HG03066 (cell line): Measurements from ENCODE around the gene NEUROD2.

Experiments used
- ATAC-seq: cut with Tn5 transposase; IDR thresholded peaks from one replicate; pipeline ENCODE4 v1.9.1; 2021; ENCODE audit warnings: low read depth; ENCODE audit not compliant: unreplicated experiment

NEUROD2 gene

GRCh38 chr17:39636587-39636926 is 28.8 kb upstream of the NEUROD2 start:
- ATAC-seq: peak; percentile 14

DNA sequence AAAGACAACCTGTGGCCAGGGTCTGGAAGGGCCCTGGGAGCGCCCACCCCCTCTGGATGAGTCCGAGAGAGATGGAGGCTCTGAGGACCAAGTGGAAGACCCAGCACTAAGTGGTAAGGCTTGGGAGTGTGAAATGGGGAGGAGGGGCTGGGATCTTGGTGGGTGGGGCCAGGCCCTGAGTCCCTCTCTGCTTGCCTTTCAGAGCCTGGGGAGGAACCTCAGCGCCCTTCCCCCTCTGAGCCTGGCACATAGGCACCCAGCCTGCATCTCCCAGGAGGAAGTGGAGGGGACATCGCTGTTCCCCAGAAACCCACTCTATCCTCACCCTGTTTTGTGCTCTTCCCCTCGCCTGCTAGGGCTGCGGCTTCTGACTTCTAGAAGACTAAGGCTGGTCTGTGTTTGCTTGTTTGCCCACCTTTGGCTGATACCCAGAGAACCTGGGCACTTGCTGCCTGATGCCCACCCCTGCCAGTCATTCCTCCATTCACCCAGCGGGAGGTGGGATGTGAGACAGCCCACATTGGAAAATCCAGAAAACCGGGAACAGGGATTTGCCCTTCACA is 28.0 kb upstream of the NEUROD2 start:
- ATAC-seq: no peak

- ATAC-seq: no peak
Observed at GRCh38 chr17:39634384-39634871, 26.7 kb upstream of the NEUROD2 start.

DNA sequence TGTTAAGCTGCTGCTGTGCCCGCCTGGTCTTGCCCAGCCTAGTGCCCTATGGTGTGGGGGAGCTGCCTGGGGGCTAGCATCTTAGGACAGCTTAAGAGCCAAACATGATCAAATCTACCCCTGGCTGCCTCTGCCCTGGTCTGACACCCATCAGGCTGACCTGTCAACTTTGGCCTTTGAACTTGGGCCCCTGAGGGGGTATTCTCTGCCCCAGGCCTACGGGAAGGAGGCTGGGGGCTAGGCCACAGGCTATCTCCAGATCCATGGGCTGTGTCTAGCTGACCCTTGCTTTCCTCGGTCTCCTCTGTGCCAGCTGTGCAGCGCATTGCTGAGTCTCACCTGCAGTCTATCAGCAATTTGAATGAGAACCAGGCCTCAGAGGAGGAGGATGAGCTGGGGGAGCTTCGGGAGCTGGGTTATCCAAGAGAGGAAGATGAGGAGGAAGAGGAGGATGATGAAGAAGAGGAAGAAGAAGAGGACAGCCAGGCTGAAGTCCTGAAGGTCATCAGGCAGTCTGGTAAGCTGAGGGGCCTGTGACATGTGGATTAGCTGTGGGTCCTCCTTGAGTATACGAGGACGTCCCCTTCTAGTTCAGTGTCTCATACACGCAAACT is 26.0 kb upstream of the NEUROD2 start:
- no peak for ATAC-seq

- no peak for ATAC-seq
Observed at GRCh38 chr17:39632153-39632941, 24.6 kb upstream of the NEUROD2 start.

DNA sequence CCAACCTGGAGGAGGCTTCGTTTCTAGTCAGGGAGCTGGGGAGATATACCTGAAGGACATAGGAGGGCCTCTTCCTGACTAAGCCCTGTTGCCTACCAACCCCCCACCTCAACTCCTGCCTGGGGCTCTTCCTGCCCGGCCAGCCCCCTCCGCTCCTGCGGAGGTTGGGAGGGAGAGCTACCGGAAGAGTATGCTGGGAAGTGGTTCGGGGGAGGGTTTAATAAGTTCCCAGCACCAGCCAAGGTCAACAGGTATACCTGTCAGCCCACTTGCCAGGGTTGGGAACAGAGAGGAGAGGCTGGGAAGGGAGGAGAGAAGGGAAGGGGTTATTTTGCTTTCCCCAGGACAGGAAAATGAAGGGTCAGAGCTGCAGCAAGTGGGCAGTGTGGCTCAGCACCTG is 23.7 kb upstream of the NEUROD2 start:
- no peak for ATAC-seq

GRCh38 chr17:39629898-39630297 is 22.2 kb upstream of the NEUROD2 start:
- no peak for ATAC-seq

- no peak for ATAC-seq
Observed at GRCh38 chr17:39629494-39629880, 21.8 kb upstream of the NEUROD2 start.

DNA sequence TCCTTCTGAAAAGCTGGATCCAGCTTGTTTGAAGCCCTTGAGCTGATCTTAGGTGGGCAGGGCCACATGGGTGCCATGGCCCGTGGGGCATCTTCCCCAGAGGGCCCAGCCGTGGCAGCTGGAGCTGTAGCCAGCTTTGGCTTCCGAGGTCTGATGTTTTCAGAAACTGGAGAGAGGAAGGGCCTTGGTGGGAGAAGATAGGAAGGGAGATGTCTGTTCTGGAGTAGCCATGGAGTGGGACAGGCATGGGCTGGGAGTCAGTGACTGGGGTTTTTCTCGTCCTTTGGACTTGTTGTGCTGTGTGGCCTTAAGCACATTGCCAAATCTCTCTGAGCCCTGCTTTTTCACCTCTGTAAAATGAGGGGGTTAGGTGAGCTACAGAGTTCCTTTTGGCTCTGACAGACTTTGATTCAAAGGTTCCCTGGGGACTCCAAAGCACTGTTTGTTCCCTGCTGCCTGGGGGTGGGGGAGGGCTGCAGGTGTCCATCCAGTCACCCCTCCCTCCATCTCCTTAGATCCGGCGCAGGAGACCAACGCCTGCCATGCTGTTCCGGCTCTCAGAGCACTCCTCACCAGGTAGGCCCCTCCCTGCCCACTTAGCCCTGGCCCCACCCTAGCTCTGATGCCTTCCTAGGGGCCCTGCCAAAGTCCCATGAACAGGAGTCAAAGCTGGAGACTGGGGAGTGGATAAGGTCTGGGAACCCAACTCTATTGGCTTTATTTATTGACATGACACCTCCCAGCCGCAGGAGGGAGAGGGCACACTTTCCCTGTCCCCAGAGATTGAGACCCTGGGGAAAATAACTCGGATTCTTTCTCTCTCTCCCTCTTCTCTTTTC is 21.2 kb upstream of the NEUROD2 start:
- no peak for ATAC-seq

DNA sequence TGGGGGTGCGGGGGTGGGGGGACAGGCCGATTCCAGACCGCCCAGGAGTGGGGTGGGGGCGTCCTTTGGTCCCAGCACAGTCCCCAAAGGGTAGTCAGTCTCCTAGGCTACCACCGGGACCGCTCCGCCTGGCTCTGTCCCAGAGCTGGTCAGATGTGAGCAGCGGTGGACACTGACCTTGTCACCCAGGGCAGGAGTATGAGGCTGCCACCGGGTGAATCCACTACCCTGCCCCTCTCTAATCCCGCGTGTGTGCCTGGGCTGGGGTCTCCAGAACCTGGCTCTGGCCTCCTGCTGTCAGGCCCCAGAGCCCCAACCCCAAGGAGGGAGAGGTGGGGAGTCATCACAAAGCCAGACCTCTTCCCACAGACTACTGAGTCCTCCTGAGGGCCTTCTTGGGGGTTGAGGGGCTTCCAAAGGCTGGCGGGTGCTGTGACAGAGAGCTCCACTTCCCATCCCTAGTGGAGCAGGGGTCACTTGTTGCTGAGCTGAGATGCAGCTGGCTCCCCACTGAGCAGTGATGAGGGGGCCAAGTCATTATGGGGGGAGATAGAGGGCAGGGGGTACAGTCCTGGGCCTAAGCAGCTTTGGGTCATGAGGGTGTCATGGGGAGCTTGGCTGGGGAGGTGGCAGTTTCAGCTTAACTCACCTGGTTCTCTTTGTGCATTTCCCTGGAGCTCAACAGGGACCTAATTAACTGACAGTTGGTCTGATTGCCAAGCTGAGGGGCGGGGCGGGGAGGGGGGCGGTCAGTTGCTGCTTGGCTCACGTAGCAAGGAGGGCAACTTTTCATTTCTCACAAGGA is 20.2 kb upstream of the NEUROD2 start:
- no peak for ATAC-seq

GRCh38 chr17:39627047-39627711 is 19.5 kb upstream of the NEUROD2 start:
- ATAC-seq: no peak

DNA sequence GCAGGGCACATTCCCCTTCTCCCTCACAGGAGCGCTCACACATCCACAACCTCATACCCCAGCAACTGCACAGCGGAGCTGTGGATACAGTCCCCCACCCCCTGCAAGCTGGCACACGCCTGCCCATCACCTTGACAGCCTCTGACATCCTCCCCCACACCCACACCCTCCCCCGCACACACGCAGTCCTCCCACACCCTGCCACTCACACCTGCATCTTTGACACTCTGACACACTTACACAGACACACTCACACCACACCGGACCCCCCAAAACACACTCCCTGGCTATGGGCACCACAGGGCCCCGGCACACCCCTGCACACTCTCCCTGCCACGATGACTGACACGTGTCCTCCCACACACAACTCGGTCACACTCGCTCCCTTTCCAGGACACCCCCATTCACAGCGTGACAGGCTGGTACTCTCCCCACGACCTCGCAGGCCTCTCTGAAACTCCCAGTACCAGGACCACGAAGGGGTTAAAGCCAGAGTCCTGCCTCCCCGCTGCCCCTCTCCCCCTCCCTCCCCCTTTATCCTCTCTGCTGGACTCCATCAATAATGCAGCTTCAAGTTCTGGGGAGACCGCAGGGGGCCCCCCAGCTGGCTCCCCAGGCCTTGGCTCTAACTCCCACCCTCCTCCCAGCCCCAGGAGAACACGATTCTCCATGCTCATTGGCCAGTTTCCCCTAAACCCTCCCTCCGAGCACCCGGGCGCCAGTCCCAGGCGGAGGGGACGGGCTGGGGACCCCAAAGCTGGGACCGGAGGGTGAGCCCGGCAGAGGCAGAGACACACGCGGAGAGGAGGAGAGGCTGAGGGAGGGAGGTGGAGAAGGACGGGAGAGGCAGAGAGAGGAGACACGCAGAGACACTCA is 18.7 kb upstream of the NEUROD2 start, which contains the start of gene PPP1R1B:
TSS of gene PPP1R1B (plus strand) at position 782 of the 876 bp plus-strand sequence. CDS start 441 bp downstream, outside the sequence.
- ATAC-seq: no peak

GRCh38 chr17:39625198-39625785 is 17.6 kb upstream of the NEUROD2 start:
- no peak for ATAC-seq

DNA sequence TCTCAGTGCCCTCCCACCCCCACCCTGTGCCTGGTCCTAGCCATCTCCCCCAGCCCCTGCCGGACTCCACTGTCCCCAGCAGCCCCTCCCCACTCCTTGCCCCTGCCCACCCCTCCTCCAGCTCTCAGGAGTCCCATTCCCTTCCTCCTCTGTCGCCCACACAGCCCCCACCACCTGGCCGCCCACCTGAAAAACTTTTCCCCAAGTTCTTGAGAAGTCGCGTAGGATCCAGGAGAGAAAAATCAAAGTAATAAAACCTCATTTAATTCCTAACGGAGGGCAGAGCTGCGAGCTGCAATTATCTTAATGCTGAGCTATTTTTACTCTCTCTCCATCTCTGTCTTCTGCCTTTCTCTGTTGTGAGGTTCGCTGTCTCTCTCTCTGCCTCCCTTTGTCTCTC is 16.6 kb upstream of the NEUROD2 start:
- no peak for ATAC-seq

GRCh38 chr17:39623356-39623950 is 15.7 kb upstream of the NEUROD2 start:
- no peak for ATAC-seq

DNA sequence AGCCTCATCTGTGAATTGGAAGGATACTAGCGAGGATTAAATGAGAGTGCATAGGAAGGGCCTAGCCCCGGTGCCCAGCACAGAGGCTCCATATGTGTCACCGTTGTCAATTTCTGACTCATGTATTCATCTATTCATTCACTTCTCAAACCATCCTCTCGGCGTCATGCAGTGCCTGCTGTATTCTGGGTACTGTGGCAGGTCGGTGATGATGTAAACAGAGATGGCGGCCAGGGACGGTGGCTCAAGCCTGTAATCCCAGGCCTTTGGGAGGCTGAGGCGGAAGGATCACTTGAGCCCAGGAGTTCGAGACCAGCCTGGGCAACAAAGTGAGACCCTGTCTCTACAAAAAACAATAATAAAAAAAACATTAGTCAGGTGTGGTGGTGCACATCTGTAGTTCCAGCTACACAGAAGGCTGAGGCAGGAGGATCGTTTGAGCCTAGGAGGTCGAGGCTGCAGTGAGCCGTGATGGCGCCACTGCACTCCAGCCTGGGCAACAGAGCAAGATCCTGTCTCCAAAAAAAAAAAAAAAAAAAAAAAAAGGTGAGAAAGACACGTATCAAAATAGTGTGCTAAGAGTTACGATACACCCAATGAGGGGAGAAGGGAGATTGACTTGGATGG is 14.8 kb upstream of the NEUROD2 start:
- no peak for ATAC-seq
